ENCODE measurements around the gene WEE1.

DNA sequence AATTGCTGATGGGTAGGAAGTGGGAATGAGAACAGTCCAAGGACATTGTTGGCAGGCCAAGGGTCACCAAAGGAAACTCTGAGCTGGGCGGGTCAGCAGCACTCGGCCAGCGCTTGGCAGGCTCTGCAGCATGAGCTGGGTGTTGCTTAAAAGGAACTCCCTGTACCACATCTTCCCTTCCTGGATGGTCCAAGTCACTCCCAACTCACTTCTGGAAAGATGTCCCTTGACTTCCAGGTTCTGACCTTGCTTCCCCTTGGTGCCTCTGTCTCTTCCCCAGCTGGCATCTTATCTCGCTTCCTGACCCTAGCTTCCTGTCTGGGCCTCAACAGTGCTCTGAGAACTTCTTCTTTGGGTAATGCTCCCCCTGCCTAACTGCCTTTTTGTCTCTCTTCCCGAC is 65.6 kb downstream of the WEE1 start:
- TF ChIP-seq, protein P1, sequence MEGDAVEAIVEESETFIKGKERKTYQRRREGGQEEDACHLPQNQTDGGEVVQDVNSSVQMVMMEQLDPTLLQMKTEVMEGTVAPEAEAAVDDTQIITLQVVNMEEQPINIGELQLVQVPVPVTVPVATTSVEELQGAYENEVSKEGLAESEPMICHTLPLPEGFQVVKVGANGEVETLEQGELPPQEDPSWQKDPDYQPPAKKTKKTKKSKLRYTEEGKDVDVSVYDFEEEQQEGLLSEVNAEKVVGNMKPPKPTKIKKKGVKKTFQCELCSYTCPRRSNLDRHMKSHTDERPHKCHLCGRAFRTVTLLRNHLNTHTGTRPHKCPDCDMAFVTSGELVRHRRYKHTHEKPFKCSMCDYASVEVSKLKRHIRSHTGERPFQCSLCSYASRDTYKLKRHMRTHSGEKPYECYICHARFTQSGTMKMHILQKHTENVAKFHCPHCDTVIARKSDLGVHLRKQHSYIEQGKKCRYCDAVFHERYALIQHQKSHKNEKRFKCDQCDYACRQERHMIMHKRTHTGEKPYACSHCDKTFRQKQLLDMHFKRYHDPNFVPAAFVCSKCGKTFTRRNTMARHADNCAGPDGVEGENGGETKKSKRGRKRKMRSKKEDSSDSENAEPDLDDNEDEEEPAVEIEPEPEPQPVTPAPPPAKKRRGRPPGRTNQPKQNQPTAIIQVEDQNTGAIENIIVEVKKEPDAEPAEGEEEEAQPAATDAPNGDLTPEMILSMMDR (IDR thresholded peaks at IDR 0.05; ENCODE audit: poor library complexity, severe bottlenecking), result no peak
- TF ChIP-seq TAF1 (IDR thresholded peaks at IDR 0.05; ENCODE audit: low read depth) (no peak), POLR2AphosphoS5 (IDR thresholded peaks at IDR 0.05) (no peak), SMC3 (conservative IDR thresholded peaks at IDR 0.05; ENCODE audit: poor library complexity) (no peak)
- TF ChIP-seq, protein P2, sequence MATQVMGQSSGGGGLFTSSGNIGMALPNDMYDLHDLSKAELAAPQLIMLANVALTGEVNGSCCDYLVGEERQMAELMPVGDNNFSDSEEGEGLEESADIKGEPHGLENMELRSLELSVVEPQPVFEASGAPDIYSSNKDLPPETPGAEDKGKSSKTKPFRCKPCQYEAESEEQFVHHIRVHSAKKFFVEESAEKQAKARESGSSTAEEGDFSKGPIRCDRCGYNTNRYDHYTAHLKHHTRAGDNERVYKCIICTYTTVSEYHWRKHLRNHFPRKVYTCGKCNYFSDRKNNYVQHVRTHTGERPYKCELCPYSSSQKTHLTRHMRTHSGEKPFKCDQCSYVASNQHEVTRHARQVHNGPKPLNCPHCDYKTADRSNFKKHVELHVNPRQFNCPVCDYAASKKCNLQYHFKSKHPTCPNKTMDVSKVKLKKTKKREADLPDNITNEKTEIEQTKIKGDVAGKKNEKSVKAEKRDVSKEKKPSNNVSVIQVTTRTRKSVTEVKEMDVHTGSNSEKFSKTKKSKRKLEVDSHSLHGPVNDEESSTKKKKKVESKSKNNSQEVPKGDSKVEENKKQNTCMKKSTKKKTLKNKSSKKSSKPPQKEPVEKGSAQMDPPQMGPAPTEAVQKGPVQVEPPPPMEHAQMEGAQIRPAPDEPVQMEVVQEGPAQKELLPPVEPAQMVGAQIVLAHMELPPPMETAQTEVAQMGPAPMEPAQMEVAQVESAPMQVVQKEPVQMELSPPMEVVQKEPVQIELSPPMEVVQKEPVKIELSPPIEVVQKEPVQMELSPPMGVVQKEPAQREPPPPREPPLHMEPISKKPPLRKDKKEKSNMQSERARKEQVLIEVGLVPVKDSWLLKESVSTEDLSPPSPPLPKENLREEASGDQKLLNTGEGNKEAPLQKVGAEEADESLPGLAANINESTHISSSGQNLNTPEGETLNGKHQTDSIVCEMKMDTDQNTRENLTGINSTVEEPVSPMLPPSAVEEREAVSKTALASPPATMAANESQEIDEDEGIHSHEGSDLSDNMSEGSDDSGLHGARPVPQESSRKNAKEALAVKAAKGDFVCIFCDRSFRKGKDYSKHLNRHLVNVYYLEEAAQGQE (IDR thresholded peaks at IDR 0.05; ENCODE audit: borderline replicate concordance), result no peak
